HG03103 (cell line): ENCODE measurements around the gene SGSM2.

Source experiments
- ATAC-seq: cut with Tn5 transposase; IDR thresholded peaks from one replicate; pipeline ENCODE4 v1.9.1; 2021; ENCODE audit warnings: low read depth; ENCODE audit not compliant: unreplicated experiment

The SGSM2 gene

GRCh38 chr17:2366747-2367494, 29.6 kb downstream of the SGSM2 start:
- no peak for ATAC-seq

GRCh38 chr17:2368359-2368758, 31.1 kb downstream of the SGSM2 start:
- no peak for ATAC-seq

GRCh38 chr17:2369039-2369438, 31.7 kb downstream of the SGSM2 start:
- ATAC-seq, result no peak

- no peak for ATAC-seq
Observed at GRCh38 chr17:2369551-2370210, 32.4 kb downstream of the SGSM2 start.

- ATAC-seq, result no peak
Observed at GRCh38 chr17:2370211-2370589, 32.9 kb downstream of the SGSM2 start.

- ATAC-seq, result no peak
Observed at GRCh38 chr17:2371183-2372130, 34.2 kb downstream of the SGSM2 start.

GRCh38 chr17:2372180-2372579, 34.9 kb downstream of the SGSM2 start:
- no peak for ATAC-seq

GRCh38 chr17:2372681-2373080, 35.4 kb downstream of the SGSM2 start:
- no peak for ATAC-seq

GRCh38 chr17:2373179-2373578, 35.9 kb downstream of the SGSM2 start:
- no peak for ATAC-seq

GRCh38 chr17:2374549-2375285, 37.4 kb downstream of the SGSM2 start:
- no peak for ATAC-seq

GRCh38 chr17:2375406-2375805, 38.1 kb downstream of the SGSM2 start:
- ATAC-seq, result no peak

- no peak for ATAC-seq
Observed at GRCh38 chr17:2376107-2376506, 38.8 kb downstream of the SGSM2 start.

GRCh38 chr17:2377659-2378058, 40.4 kb downstream of the SGSM2 start:
- no peak for ATAC-seq

GRCh38 chr17:2378905-2379304, 41.6 kb downstream of the SGSM2 start:
- no peak for ATAC-seq

GRCh38 chr17:2379489-2380225, 42.4 kb downstream of the SGSM2 start:
- ATAC-seq, result no peak

- ATAC-seq, result no peak
Observed at GRCh38 chr17:2380226-2380922, 43.1 kb downstream of the SGSM2 start.

- ATAC-seq, result no peak
Observed at GRCh38 chr17:2380950-2381649, 43.8 kb downstream of the SGSM2 start.

GRCh38 chr17:2383628-2384167, 46.4 kb downstream of the SGSM2 start:
- no peak for ATAC-seq
